ENCODE results near the gene ZNF592.

Gene ZNF592

DNA sequence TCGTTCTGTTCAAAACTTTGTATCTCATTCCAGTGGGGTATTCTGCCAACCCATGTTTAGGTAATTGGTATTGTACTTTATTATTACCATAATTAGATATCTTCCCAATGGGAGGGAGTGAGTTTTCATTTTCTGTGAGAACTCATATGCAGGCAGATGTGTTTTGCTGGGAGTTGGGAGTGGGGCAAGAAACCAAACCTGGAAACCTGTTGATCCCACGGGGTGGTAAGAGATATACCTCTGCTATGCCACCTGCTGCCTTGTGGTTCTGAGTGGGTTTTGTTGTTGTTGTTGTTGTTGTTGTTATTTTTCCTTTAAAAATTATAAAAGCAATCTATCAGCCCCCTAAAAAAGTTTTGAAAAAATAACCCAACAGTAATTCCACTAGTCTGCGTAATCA is 32.1 kb downstream of the ZNF592 start:
- H3K4me3 ChIP-seq (ENCODE audit: low read length): no peak overlapping the region
- TF ChIP-seq ZNF274 (IDR thresholded peaks at IDR 0.05; ENCODE audit: low read depth, low read length): no peak

DNA sequence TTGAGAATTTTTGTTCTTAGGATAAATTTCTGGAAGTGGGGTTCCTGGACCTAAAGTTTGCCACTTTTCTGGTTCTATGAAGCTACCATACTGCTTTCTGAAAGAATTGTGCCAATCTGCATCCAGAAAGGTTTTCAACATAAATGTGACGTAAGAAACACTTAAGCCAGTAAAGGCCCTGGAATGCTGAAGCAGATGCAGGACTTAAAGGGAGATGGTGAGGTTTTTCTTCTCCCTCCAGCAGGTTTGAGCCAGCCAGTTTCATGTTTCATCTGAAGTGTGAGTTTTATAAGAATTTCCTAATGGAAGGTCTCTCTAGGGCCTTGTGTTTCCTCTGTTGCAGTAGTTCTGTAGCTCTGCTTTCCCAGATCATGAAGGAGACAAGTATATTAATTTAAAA is 33.1 kb downstream of the ZNF592 start:
- no peak for TF ChIP-seq ZNF274 (IDR thresholded peaks at IDR 0.05; ENCODE audit: low read depth, low read length)
- H3K4me3 ChIP-seq (ENCODE audit: low read length): no peak overlapping the region

DNA sequence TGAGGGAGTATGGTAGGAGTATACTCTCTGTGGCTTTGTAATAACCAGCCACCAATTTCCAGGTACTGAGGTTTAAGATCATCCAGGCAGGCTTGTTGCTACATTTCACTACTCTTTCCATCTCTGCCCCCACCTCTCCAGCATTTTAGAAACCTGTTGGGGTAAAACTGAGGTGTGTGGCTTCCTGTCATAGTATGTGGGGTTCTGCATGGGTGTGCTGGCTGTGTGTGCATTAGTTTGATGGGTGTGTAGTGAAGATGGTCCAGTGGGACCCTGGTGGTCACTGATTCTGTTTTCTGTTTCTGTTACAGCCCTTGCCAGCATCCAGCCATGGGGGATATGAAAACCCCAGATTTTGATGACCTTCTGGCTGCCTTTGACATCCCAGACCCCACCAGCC is 34.0 kb downstream of the ZNF592 start:
- TF ChIP-seq ZNF274 (IDR thresholded peaks at IDR 0.05; ENCODE audit: low read depth, low read length): no peak
- no peak overlapping the region for H3K4me3 ChIP-seq (ENCODE audit: low read length)

DNA sequence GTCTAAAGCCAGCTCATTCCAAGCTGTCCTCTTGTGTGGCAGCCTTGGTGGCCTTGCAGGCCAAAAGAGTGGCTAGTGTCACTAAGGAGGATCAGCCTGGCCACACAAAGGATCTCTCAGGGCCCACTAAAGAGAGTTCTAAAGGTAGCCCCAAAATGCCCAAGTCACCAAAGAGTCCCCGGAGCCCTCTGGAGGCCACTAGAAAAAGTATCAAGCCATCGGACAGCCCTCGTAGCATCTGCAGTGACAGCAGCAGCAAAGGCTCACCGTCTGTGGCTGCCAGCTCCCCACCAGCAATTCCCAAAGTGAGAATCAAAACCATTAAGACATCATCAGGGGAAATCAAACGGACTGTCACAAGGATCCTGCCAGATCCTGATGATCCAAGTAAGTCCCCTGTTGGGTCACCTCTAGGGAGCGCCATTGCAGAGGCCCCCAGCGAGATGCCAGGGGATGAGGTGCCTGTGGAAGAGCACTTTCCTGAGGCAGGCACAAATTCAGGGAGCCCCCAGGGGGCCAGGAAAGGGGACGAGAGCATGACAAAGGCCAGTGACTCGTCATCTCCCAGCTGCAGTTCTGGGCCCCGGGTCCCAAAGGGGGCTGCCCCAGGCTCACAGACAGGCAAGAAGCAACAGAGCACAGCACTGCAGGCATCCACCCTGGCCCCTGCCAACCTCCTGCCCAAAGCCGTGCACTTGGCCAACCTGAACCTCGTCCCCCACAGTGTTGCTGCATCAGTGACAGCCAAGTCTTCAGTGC is 35.3 kb downstream of the ZNF592 start:
- no peak for TF ChIP-seq ZNF274 (IDR thresholded peaks at IDR 0.05; ENCODE audit: low read depth, low read length)
- H3K4me3 ChIP-seq (ENCODE audit: low read length): no peak overlapping the region

DNA sequence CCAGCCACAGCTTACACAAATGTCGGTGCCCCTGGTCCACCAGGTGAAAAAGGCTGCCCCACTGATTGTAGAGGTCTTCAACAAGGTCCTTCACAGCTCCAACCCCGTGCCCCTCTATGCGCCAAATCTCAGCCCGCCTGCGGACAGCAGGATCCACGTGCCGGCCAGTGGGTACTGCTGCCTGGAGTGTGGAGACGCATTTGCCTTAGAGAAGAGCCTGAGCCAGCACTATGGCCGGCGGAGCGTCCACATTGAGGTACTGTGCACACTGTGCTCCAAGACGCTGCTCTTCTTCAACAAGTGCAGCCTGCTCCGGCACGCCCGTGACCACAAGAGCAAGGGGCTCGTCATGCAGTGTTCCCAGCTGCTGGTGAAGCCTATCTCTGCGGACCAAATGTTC is 35.9 kb downstream of the ZNF592 start:
- no peak overlapping the region for H3K4me3 ChIP-seq (ENCODE audit: low read length)
- TF ChIP-seq ZNF274 (IDR thresholded peaks at IDR 0.05; ENCODE audit: low read depth, low read length): no peak

DNA sequence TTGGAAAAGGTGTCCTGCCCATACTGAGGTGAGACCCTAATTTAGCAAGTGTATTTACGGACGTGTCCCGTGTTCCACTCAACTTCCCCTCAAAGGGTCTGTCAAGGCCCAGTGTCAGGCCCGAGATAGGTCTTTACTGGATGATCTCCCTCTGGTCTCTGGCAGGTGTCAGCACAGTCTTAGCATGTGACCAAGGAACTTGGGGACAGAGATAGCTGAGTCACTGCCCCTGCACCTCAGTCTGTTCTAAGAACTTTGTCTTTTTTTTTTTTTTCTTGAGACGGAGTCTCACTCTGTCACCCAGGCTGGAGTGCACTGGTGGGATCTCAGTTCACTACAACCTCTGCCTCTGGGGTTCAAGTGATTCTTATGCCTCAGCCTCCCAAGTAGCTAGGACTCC is 36.7 kb downstream of the ZNF592 start:
- no peak overlapping the region for H3K4me3 ChIP-seq (ENCODE audit: low read length)
- TF ChIP-seq ZNF274 (IDR thresholded peaks at IDR 0.05; ENCODE audit: low read depth, low read length): no peak

DNA sequence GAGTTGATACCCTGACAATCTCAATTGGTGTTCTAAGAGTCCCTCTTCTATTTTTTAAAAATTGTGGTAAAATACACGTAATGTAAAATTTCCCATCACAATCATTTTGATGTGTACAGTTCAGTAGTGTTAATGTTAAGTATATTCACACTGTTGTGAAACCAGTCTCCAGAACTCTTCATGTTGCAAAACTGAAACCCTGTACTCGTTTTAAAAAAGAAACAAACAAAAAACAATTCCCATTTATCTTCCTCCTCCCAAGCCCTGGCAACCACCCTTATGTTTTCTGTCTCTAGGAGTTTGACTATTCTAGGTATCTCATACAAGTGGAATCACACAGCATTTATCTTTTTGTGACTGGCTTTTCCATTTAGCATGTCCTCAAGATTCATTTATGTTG is 40.1 kb downstream of the ZNF592 start:
- no peak overlapping the region for H3K4me3 ChIP-seq (ENCODE audit: low read length)
- no peak for TF ChIP-seq ZNF274 (IDR thresholded peaks at IDR 0.05; ENCODE audit: low read depth, low read length)

DNA sequence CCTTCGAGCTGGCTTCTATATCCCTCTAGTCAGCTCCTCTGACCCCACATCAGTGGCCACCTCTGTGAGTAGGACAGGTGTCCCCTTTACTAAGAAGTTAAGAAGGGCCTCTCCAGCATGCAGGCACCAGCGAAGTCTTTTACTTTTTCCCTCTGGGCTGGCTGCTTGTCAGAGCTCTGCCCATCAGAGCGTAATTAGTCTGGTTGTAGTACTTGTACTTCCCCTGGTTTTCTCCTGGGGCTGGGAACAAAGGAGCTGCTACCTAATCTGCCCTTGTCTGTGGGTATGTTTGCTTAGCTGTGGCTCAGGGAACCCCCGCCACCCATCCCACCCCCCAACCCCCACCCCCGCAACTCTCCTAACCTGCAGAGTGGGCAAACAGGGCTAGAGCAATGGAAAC is 41.4 kb downstream of the ZNF592 start:
- TF ChIP-seq ZNF274 (IDR thresholded peaks at IDR 0.05; ENCODE audit: low read depth, low read length): no peak

DNA sequence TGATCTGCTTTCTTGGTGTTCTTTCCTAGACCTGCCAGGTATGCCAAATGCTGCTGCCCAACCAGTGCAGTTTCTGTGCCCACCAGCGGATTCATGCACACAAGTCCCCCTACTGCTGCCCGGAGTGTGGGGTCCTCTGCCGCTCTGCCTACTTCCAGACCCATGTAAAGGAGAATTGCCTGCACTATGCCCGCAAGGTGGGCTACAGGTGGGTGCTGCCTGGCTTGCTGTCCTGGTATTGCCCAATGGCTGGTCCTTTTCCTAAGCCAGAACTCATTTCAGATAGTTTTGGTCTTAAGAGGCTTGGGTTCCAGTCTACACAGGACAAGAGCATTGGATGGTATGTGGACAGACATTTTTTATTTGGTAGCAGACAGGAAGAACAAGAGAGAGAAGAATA is 42.3 kb downstream of the ZNF592 start:
- TF ChIP-seq ZNF274 (IDR thresholded peaks at IDR 0.05; ENCODE audit: low read depth, low read length): no peak
- no peak overlapping the region for H3K4me3 ChIP-seq (ENCODE audit: low read length)

More for the DNA sequence above, 41.4 kb downstream of the ZNF592 start:
- H3K4me3 ChIP-seq (ENCODE audit: low read length): no peak overlapping the region

DNA sequence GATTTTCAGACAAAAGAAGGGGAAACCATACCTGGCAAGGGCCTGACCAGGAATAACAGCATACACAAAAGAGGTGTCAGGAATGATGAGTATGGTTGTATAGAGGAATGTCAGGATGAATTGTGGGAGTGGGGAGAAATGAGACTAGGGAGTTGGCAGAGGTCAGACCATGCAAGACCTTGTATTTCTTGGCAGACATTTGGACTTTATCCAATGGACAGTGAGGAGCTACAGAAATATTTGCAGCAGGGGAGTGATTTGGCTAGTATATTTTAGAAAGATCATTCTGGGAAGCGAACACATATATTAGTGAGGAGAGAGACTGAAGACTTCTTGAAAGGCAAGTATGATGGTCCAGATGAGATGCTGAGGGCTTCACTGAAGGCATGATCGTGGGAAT is 43.4 kb downstream of the ZNF592 start:
- no peak for TF ChIP-seq ZNF274 (IDR thresholded peaks at IDR 0.05; ENCODE audit: low read depth, low read length)
- H3K4me3 ChIP-seq (ENCODE audit: low read length): no peak overlapping the region

DNA sequence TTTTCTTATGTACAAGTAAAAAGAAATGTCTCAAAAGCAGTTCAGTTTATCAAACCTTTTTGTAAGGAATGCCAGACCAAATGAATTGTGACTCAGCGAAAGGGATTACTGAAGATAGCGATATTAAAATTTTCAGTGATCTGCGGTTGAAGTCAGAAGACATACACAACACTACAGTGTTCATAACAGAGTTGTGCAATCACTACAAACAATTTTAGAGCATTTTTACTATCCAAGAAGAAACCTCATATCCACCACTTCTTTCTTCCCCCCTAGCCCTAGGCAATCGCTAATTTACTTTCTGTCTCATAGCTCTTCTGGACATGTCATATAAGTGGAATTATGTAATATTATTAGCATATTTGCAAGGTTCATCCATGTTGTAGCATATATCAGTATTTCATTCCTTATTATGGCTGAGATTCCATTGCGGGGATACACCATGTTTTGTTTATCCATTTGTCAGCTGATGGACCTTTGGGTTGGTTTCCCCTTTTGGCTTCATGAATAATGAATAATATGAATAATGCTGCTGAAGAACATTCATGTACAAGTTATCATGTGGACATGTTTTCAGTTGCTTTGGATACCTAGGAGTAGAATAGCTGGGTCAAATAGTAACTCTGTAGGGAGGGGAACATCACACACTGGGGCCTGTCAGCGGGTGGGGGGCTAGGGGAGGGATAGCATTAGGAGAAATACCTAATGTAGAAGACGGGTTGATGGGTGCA is 45.2 kb downstream of the ZNF592 start:
- no peak for TF ChIP-seq ZNF274 (IDR thresholded peaks at IDR 0.05; ENCODE audit: low read depth, low read length)
- H3K4me3 ChIP-seq (ENCODE audit: low read length): no peak overlapping the region

DNA sequence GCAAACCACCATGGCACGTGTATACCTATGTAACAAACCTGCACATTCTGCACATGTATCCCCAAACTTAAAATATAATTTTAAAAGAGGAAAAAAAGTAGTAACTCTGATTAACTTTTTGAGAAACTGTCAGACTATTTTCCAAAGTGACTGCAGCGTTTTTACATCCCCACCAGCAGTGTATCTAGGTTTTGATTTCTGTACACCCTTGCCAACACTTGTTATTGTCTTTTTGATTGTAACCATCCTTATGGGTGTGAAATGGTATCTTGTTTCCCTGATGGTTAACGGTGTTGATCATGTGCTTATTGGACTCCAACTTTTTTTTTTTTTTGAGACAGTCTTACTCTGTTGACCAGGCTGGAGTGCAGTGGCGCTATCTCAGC is 45.8 kb downstream of the ZNF592 start:
- no peak overlapping the region for H3K4me3 ChIP-seq (ENCODE audit: low read length)
- TF ChIP-seq ZNF274 (IDR thresholded peaks at IDR 0.05; ENCODE audit: low read depth, low read length): no peak

DNA sequence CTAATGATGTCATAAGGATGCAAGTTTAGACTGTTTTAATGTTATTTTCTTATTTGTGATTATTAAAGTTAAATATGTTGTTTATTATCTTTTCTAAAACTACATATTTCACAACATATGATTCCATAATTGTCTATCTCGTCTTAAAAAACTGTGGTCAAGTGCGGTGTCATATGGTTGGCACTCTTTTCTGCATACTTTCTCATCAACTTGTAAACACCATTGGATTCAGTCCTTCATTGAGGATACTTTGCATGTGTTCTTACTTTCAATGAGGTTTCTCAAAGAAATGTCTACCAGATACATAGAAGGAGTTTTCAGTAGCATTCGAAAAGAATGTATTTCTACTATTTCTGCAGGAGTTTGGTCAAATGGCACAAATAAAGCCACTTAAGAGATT is 46.8 kb downstream of the ZNF592 start:
- no peak overlapping the region for H3K4me3 ChIP-seq (ENCODE audit: low read length)
- TF ChIP-seq ZNF274 (IDR thresholded peaks at IDR 0.05; ENCODE audit: low read depth, low read length): no peak

DNA sequence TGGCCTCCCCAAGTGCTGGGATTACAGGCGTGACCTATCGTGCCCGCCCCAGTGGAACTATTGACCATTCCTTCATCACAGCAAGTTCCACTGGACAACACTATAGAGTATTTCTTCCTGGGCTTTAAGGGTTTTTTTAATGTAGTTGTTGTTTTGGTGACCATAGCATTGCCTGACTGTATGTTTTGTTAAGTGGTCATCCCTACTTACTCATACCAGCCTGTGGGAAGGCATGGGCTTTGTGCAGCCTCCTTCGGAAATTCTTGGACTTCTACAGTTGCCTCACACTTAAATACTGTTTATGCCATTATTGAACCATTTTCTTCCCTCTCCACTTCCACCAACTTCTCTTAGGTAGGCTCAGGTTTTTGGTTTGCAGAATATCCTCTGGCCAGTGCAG is 48.8 kb downstream of the ZNF592 start:
- no peak for TF ChIP-seq ZNF274 (IDR thresholded peaks at IDR 0.05; ENCODE audit: low read depth, low read length)
- H3K4me3 ChIP-seq (ENCODE audit: low read length): no peak overlapping the region

DNA sequence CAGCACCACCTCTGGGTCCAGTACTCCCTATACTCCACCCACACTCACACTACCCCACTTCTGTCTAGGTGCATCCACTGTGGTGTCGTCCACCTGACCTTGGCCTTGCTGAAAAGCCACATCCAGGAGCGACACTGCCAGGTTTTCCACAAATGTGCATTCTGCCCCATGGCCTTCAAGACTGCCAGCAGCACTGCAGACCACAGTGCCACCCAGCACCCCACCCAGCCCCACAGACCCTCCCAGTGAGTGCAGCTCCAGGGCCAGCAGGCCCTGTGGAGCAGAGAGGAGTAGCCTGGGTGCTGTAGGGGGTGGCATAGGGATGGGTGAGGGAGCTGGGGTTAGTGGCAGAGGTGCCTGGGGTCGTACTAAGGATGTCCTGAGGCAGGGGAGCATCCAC is 49.4 kb downstream of the ZNF592 start:
- no peak for TF ChIP-seq ZNF274 (IDR thresholded peaks at IDR 0.05; ENCODE audit: low read depth, low read length)
- H3K4me3 ChIP-seq (ENCODE audit: low read length): no peak overlapping the region

Data from GM08714 (cell line).